Neural cell (in vitro differentiated cells): ENCODE data around the gene RGS17.

Experiments
- CTCF ChIP-seq: fragments of 450-650 bp; IDR thresholded peaks from 2 replicates; pipeline ENCODE4 v1.5.1; 2014; ENCODE audit warnings: antibody characterized with exemption, mild to moderate bottlenecking, moderate library complexity; ENCODE audit not compliant: poor library complexity, severe bottlenecking
- EZH2 ChIP-seq: fragments of 200-600, 300-800 bp; shearing (Covaris generic), sonication (generic); IDR thresholded peaks from 2 replicates; pipeline ENCODE4 v1.6.1; 2014; ENCODE audit warnings: antibody characterized with exemption, low read length, borderline replicate concordance, mild to moderate bottlenecking; ENCODE audit not compliant: insufficient read depth, poor library complexity, severe bottlenecking
- POLR2AphosphoS5 ChIP-seq: IDR thresholded peaks from 2 replicates; pipeline ENCODE4 v1.6.1; 2012
- RAD21 ChIP-seq: fragments of 450-650 bp; conservative IDR thresholded peaks from 2 replicates; pipeline ENCODE4 v1.6.1; 2014; ENCODE audit warnings: antibody characterized with exemption, mild to moderate bottlenecking, moderate library complexity
- SMC3 ChIP-seq: fragments of 450-650 bp; conservative IDR thresholded peaks from 2 replicates; pipeline ENCODE4 v1.6.1; 2014; ENCODE audit warnings: antibody characterized with exemption, mild to moderate bottlenecking, moderate library complexity; ENCODE audit not compliant: poor library complexity

GRCh38 chr6:153051801-153052200, 79.3 kb downstream of the RGS17 start:
- TF ChIP-seq CTCF = no peak
- TF ChIP-seq EZH2 = no peak
- TF ChIP-seq SMC3 = no peak
- no peak for TF ChIP-seq POLR2AphosphoS5
- TF ChIP-seq RAD21 = no peak
